Measurements from ENCODE around the gene GP5. TPM values are rescaled to one million over a fixed set of nuclear protein-coding genes. Genes with fewer than 3 reads are reported as not detected.

Gene GP5
- total RNA-seq, 1 experiment from 2014 or later = 0.05 TPM

DNA sequence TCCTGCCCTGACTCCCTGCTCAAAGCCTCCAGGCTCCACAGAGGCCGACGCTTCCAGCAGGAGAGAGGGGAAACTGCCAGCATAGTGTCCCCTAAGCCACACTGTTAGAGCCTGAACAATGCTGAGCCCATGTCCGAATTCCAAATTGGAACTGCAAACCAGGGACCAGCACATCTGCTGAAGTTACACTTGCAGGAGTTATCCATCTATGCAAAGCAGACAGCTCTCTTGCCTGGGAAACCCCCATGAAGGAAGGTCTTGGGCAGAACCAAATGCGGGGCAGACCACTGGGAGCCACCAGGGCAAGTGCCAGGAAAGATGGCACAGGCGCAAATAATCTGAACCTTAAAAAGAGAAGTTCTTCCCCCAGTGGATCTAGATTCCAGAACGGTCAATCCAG, 30.1 kb downstream of the GP5 start:
- H3K9me3 ChIP-seq (ENCODE audit: control insufficient read depth, insufficient read depth, low read depth, low read length) = no peaks in the 10 kb centered on the region
- H3K27me3 ChIP-seq (ENCODE audit: control insufficient read depth, insufficient read depth, low read length) = 0 out of 2 replicates have a peak, but pooled peaks cover 3% of the 10 kb centered on the region
- no peak overlapping the region for H3K4me3 ChIP-seq (ENCODE audit: low read depth in 2 of 2, low read length in 2 of 2)
- ChIA-PET POLR2A (no interaction called here), CTCF (no interaction called here)
- intact Hi-C loops (cut with micrococcal nuclease; ENCODE audit: unreplicated experiment) (no loop called here), in situ Hi-C loops (cut with HindIII; ENCODE audit: low pct_unique_long_range_greater_than_20kb, low sequenced_read_pairs) (no loop called here)
- no peak overlapping the region for H3K27ac ChIP-seq (ENCODE audit: low read length)
- ATAC-seq (no peak), DNase-seq (ENCODE audit: low read depth, low spot score) (no peak)
- peaks cover 11% of the 10 kb centered on the region for H3K4me1 ChIP-seq (ENCODE audit: control insufficient read depth, insufficient read depth, low read length)
- TF ChIP-seq, protein P1, sequence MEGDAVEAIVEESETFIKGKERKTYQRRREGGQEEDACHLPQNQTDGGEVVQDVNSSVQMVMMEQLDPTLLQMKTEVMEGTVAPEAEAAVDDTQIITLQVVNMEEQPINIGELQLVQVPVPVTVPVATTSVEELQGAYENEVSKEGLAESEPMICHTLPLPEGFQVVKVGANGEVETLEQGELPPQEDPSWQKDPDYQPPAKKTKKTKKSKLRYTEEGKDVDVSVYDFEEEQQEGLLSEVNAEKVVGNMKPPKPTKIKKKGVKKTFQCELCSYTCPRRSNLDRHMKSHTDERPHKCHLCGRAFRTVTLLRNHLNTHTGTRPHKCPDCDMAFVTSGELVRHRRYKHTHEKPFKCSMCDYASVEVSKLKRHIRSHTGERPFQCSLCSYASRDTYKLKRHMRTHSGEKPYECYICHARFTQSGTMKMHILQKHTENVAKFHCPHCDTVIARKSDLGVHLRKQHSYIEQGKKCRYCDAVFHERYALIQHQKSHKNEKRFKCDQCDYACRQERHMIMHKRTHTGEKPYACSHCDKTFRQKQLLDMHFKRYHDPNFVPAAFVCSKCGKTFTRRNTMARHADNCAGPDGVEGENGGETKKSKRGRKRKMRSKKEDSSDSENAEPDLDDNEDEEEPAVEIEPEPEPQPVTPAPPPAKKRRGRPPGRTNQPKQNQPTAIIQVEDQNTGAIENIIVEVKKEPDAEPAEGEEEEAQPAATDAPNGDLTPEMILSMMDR (IDR thresholded peaks at IDR 0.05) = no peak
- TF ChIP-seq, protein P2, sequence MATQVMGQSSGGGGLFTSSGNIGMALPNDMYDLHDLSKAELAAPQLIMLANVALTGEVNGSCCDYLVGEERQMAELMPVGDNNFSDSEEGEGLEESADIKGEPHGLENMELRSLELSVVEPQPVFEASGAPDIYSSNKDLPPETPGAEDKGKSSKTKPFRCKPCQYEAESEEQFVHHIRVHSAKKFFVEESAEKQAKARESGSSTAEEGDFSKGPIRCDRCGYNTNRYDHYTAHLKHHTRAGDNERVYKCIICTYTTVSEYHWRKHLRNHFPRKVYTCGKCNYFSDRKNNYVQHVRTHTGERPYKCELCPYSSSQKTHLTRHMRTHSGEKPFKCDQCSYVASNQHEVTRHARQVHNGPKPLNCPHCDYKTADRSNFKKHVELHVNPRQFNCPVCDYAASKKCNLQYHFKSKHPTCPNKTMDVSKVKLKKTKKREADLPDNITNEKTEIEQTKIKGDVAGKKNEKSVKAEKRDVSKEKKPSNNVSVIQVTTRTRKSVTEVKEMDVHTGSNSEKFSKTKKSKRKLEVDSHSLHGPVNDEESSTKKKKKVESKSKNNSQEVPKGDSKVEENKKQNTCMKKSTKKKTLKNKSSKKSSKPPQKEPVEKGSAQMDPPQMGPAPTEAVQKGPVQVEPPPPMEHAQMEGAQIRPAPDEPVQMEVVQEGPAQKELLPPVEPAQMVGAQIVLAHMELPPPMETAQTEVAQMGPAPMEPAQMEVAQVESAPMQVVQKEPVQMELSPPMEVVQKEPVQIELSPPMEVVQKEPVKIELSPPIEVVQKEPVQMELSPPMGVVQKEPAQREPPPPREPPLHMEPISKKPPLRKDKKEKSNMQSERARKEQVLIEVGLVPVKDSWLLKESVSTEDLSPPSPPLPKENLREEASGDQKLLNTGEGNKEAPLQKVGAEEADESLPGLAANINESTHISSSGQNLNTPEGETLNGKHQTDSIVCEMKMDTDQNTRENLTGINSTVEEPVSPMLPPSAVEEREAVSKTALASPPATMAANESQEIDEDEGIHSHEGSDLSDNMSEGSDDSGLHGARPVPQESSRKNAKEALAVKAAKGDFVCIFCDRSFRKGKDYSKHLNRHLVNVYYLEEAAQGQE (IDR thresholded peaks at IDR 0.05; ENCODE audit: insufficient read depth in 1 of 2, low read depth in 2 of 2, low read length in 1 of 2) = no peak
- TF ChIP-seq SIN3A (IDR thresholded peaks at IDR 0.05; ENCODE audit: borderline replicate concordance, insufficient read depth, low read depth, low read length) = no peak
- no peaks in the 10 kb centered on the region for H3K36me3 ChIP-seq (ENCODE audit: control insufficient read depth, insufficient read depth, low read length)
- no TSS peak for BruUV-seq (replicated peaks)

DNA sequence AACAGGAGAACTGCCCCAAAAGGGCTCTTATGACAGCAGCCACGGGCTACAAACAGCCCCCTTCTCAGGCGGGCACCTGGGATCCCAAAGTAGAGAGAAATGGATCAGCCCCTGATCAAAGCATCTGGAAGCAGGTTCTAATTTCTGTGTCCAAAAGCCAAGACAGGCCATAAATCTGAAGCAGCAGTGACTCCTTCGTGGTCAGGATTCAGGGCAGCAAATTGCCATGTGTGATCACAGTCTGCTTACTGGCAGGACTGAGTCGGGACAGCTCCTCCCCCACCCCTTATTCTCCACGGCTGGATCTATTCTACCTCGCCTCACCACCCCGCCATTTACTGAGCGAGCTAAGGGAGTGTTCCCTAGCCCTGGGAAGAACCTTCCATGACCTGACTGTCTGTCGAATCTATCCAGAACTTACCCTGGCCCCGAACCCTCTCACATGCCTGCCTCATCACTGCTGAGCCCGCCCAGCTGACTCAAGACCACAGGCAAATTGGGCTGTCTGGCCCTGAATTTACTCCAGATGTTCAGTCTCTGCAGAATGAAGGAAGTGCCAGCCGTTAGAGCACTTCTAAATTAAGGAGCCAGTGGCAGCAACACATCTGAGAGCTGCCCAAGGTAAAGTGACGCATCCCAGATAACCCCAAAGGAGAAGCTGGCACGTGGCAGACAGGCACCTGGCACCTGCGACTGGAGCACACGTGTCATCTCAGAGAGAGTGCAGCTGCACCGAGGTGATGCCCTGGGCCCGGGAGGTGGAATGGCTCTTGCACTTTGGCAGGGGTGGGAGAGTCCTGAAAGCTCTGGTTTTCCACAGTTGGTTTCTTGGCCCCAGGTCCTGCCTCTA, 30.8 kb downstream of the GP5 start:
- Histone ChIP-seq H3K4me1 (ENCODE audit: control insufficient read depth, insufficient read depth, low read length) (peaks cover 11% of the 10 kb centered on the region), H3K9me3 (ENCODE audit: control insufficient read depth, insufficient read depth, low read depth, low read length) (no peaks in the 10 kb centered on the region), H3K27ac (ENCODE audit: low read length) (no peak overlapping the region), H3K27me3 (ENCODE audit: control insufficient read depth, insufficient read depth, low read length) (0 out of 2 replicates have a peak, but pooled peaks cover 3% of the 10 kb centered on the region), H3K36me3 (ENCODE audit: control insufficient read depth, insufficient read depth, low read length) (no peaks in the 10 kb centered on the region), H3K4me3 (ENCODE audit: low read depth in 2 of 2, low read length in 2 of 2) (no peak overlapping the region)
- DNase-seq (ENCODE audit: low read depth, low spot score) = no peak
- ChIA-PET CTCF (no interaction called here), POLR2A (no interaction called here)
- BruUV-seq (replicated peaks) = no TSS peak
- TF ChIP-seq TCF7L2 (IDR thresholded peaks at IDR 0.05; ENCODE audit: low read depth, low read length) = no peak
- TF ChIP-seq POLR2AphosphoS5 (IDR thresholded peaks at IDR 0.05; ENCODE audit: low read depth, low read length) = no peak
- no peak for TF ChIP-seq SIN3A (IDR thresholded peaks at IDR 0.05; ENCODE audit: borderline replicate concordance, insufficient read depth, low read depth, low read length)
- TF ChIP-seq, protein P2 (IDR thresholded peaks at IDR 0.05; ENCODE audit: insufficient read depth in 1 of 2, low read depth in 2 of 2, low read length in 1 of 2) = no peak
- TF ChIP-seq, protein P1 (IDR thresholded peaks at IDR 0.05) = no peak
- no peak for ATAC-seq
- intact Hi-C loops (cut with micrococcal nuclease; ENCODE audit: unreplicated experiment) = no loop called here
- in situ Hi-C loops (cut with HindIII; ENCODE audit: low pct_unique_long_range_greater_than_20kb, low sequenced_read_pairs) = no loop called here
